A673 (cell line): ENCODE data around the gene ANKS3. TPM values are rescaled to one million over a fixed set of nuclear protein-coding genes. Genes with fewer than 3 reads are reported as not detected.
A peak's percentile ranks its signal among the peaks of the same experiment; 100 is the strongest.

ENCODE experiments used
- BruUV-seq: library from RNA; stranded (reverse); fragments of 400-500 nt; replicated peaks from 2 replicates; lab custom pipeline; 2021; lab: Mats Ljungman, UMichigan
- CTCF ChIA-PET: fragments of 300-600 bp; sonication (Branson Sonifier 250); formaldehyde crosslinking; loops from one replicate; lab custom pipeline; 2022; ENCODE audit warnings: antibody characterized with exemption; lab: Charles Lee
- POLR2A ChIA-PET: fragments of 300-600 bp; sonication (Branson Sonifier 250); formaldehyde crosslinking; loops from one replicate; lab custom pipeline; 2022; ENCODE audit warnings: antibody characterized with exemption; ENCODE audit not compliant: low non-redundant PET; lab: Charles Lee
- DNase-seq: peaks from one replicate; pipeline ENCODE4 v3.0.0-alpha.2; 2015; ENCODE audit warnings: low spot score
- H3K27ac ChIP-seq: fragments of 200-600 bp; sonication (generic); 2 replicates; pipeline ENCODE4 v1.5.1; 2016; ENCODE audit warnings: mixed run types, low read depth, mild to moderate bottlenecking, mixed read lengths, antibody characterized with exemption, low read length; ENCODE audit not compliant: poor library complexity, severe bottlenecking
- H3K27me3 ChIP-seq: fragments of 200-600 bp; sonication (generic); replicated peaks from 2 replicates; pipeline ENCODE4 v1.6.1; 2017; ENCODE audit warnings: mixed run types, low read depth, mild to moderate bottlenecking, mixed read lengths, antibody characterized with exemption, low read length; ENCODE audit not compliant: insufficient read depth, poor library complexity
- H3K36me3 ChIP-seq: fragments of 200-600 bp; sonication (generic); 2 replicates; pipeline ENCODE4 v1.6.1; 2016; ENCODE audit warnings: mixed run types, mild to moderate bottlenecking, mixed read lengths, antibody characterized with exemption, low read length; ENCODE audit not compliant: insufficient read depth, poor library complexity, severe bottlenecking
- H3K4me1 ChIP-seq: fragments of 200-600 bp; sonication (generic); 2 replicates; pipeline ENCODE4 v1.6.1; 2017; ENCODE audit warnings: mixed run types, mild to moderate bottlenecking, mixed read lengths, antibody characterized with exemption, low read length; ENCODE audit not compliant: insufficient read depth, poor library complexity, severe bottlenecking
- H3K4me3 ChIP-seq: fragments of 200-600 bp; sonication (generic); 2 replicates; pipeline ENCODE4 v1.5.1; 2016; ENCODE audit warnings: low read depth, mixed run types, mild to moderate bottlenecking, mixed read lengths, low read length; ENCODE audit not compliant: poor library complexity, severe bottlenecking
- H3K9me3 ChIP-seq: fragments of 200-600 bp; sonication (generic); 2 replicates; pipeline ENCODE4 v1.6.1; 2016; ENCODE audit warnings: mixed run types, low read depth, mild to moderate bottlenecking, mixed read lengths, antibody characterized with exemption, low read length; ENCODE audit not compliant: poor library complexity, severe bottlenecking
- CTCF ChIP-seq: fragments of 300-800, 200-600 bp; sonication (generic); conservative IDR thresholded peaks from 2 replicates; pipeline ENCODE4 v1.5.1; 2017; ENCODE audit warnings: low read depth, mild to moderate bottlenecking, antibody characterized with exemption, low read length, moderate library complexity, mixed read lengths
- EZH2 ChIP-seq: fragments of 200-600 bp; sonication (generic); IDR thresholded peaks from 2 replicates; pipeline ENCODE4 v1.6.1; 2017; ENCODE audit warnings: borderline replicate concordance, low read depth, mild to moderate bottlenecking, mixed read lengths, antibody characterized with exemption, low read length; ENCODE audit not compliant: poor library complexity, severe bottlenecking
- intact Hi-C: fragments of 100-400 bp; cut with micrococcal nuclease; formaldehyde crosslinking; loops from one replicate; pipeline ENCODE4 v1.10.0; 2022; ENCODE audit not compliant: unreplicated experiment
- total RNA-seq: library from RNA; stranded (reverse); gene quantifications from 2 replicates; pipeline ENCODE4 v1.2.3, GENCODE V29; 2021

The ANKS3 gene
- total RNA-seq, 1 experiment from 2014 or later: 26.9 TPM

DNA sequence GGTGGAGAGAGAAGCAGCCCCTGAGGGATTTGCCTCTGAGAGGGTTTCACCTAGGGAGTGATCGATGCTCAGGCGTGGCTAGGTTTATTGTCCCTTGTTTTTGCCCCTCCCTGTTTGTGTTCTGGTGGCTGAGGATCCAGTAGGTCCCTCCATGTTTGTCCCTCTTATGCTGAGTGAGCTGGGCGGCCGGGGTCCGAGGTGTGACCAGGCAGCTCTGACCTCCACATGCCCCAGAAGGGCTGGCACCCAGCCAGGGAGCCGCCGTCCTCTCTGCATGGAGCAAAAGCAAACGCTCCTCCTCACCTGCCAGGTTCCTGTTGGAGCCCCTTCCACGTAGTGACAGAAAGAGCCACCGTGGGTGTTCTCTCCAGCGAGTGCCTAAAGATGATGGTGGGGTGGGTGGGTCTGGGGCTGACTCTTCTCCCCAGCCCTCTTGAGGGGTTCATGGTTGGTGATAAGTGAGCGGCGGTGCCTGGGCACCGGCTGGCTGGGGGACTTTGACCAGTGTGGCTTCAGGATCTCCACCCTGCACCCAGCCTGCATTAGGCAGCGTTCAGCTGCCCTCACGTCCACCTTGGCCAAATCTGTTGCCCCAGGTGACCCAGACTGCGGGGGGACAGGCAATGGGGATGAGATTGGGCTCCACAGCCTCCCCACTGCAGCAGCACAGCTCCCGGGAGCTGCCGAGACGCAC lies 54.8 kb downstream of the ANKS3 start:
- no peak for DNase-seq
- BruUV-seq: no TSS peak
- no peaks in the 10 kb centered on the region for H3K36me3 ChIP-seq
- H3K27ac ChIP-seq: peak overlapping the region; percentile 58
- intact Hi-C loops: no loop called here
- CTCF ChIA-PET: no interaction called here
- TF ChIP-seq CTCF: no peak
- no peak for TF ChIP-seq EZH2
- H3K27me3 ChIP-seq: no peaks in the 10 kb centered on the region
- peaks cover 7% of the 10 kb centered on the region for H3K4me1 ChIP-seq
- H3K4me3 ChIP-seq: peak overlapping the region; percentile 40
- POLR2A ChIA-PET: no interaction called here
- no peaks in the 10 kb centered on the region for H3K9me3 ChIP-seq

DNA sequence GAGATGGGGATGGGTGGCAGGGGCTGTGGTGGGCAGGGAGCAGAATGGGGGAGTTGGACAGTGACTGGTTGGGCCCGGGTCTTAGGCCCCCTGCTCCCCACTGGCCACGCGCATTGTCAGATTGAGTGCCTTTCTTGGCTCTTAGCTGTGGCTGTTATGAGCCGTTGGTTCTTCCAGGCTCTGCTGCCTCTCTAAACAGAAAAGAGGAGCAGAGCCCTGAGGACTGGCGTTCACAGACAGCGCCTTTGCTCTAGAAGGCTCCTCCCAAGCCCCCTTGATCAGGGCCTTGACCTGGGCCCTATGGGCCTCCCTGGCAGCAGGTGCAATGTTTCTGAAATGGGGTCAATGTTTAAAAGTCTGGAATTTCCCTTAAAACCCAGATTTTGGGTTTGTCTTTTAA lies 55.5 kb downstream of the ANKS3 start:
- Histone ChIP-seq H3K27me3 (no peaks in the 10 kb centered on the region), H3K36me3 (no peaks in the 10 kb centered on the region), H3K27ac (no peak overlapping the region), H3K4me3 (no peak overlapping the region), H3K4me1 (peaks cover 7% of the 10 kb centered on the region), H3K9me3 (no peaks in the 10 kb centered on the region)
- no peak for DNase-seq
- TF ChIP-seq EZH2: no peak
- TF ChIP-seq CTCF: no peak
- CTCF ChIA-PET: no interaction called here
- POLR2A ChIA-PET: no interaction called here
- intact Hi-C loops: no loop called here
- BruUV-seq: no TSS peak

- H3K9me3 ChIP-seq: no peaks in the 10 kb centered on the region
- peaks cover 7% of the 10 kb centered on the region for H3K4me1 ChIP-seq
- no TSS peak for BruUV-seq
- H3K27ac ChIP-seq: no peak overlapping the region
- no peak for TF ChIP-seq CTCF
- no peak for TF ChIP-seq EZH2
- no peak for DNase-seq
- POLR2A ChIA-PET: no interaction called here
- no peaks in the 10 kb centered on the region for H3K27me3 ChIP-seq
- no peak overlapping the region for H3K4me3 ChIP-seq
- CTCF ChIA-PET: no interaction called here
- H3K36me3 ChIP-seq: no peaks in the 10 kb centered on the region
- intact Hi-C loops: no loop called here
Observed at GRCh38 chr16:4677994-4678393, 56.1 kb downstream of the ANKS3 start.
